Measurements from ENCODE around the gene DLK1. TPM values are rescaled to one million over a fixed set of nuclear protein-coding genes. Genes with fewer than 3 reads are reported as not detected.

The DLK1 gene
- total RNA-seq, 1 experiment from 2014 or later: 3.3 TPM

- H3K4me3 Mint-ChIP-seq: no peak overlapping the region
These were observed 20.5 kb upstream of the DLK1 start for GRCh38 chr14:100706200-100706599.

DNA sequence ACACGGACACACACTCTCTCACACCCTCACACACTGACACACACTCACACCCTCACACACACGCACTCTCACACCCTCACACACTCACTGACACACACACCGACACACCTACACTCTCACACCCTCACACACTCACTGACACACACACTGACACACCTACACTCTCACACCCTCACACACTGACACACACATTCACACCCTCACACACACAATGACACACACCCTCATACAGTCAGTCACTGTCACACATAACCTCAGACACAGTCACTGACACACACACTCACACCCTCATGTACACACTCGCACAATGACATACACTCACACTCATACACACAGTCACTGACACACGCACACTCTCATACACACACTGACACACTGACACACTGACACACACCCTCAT is 19.8 kb upstream of the DLK1 start:
- TF ChIP-seq, protein P1, sequence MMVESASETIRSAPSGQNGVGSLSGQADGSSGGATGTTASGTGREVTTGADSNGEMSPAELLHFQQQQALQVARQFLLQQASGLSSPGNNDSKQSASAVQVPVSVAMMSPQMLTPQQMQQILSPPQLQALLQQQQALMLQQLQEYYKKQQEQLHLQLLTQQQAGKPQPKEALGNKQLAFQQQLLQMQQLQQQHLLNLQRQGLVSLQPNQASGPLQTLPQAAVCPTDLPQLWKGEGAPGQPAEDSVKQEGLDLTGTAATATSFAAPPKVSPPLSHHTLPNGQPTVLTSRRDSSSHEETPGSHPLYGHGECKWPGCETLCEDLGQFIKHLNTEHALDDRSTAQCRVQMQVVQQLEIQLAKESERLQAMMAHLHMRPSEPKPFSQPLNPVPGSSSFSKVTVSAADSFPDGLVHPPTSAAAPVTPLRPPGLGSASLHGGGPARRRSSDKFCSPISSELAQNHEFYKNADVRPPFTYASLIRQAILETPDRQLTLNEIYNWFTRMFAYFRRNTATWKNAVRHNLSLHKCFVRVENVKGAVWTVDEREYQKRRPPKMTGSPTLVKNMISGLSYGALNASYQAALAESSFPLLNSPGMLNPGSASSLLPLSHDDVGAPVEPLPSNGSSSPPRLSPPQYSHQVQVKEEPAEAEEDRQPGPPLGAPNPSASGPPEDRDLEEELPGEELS (CRISPR knock-in tag; IDR thresholded peaks at IDR 0.05): no peak
- TF ChIP-seq FOXK1 (CRISPR knock-in tag; IDR thresholded peaks at IDR 0.05) (no peak), ZBTB43 (CRISPR knock-in tag; IDR thresholded peaks at IDR 0.05) (peak; percentile 79; the same call in 1 of the 2 replicates), GABPB1 (CRISPR knock-in tag; IDR thresholded peaks at IDR 0.05) (no peak)
- no peak for DNase-seq (ENCODE audit: low spot score)
- Mint-ChIP-seq H3K4me3 (no peak overlapping the region), H3K9me3 (no peaks in the 10 kb centered on the region), H3K36me3 (no peaks in the 10 kb centered on the region), H3K27ac (peak overlapping the region; percentile 0; the same call in 1 of the 2 replicates), H3K27me3 (ENCODE audit: low read depth) (peaks cover 21% of the 10 kb centered on the region), H3K4me1 (peaks cover 26% of the 10 kb centered on the region)
- no peak for ATAC-seq
- ChIA-PET CTCF (no interaction called here), POLR2A (no interaction called here)

More at GRCh38 chr14:100706200-100706599, 20.5 kb upstream of the DLK1 start:
- H3K27ac Mint-ChIP-seq: no peak overlapping the region
- ChIA-PET CTCF (no interaction called here), POLR2A (no interaction called here)
- H3K9me3 Mint-ChIP-seq: no peaks in the 10 kb centered on the region
- TF ChIP-seq ZNF219 (CRISPR knock-in tag; IDR thresholded peaks at IDR 0.05; ENCODE audit: borderline replicate concordance) (no peak), ZNF317 (CRISPR knock-in tag; IDR thresholded peaks at IDR 0.05; ENCODE audit: borderline replicate concordance, low read depth) (no peak)
- H3K27me3 Mint-ChIP-seq (ENCODE audit: low read depth): peaks cover 16% of the 10 kb centered on the region
- ATAC-seq (no peak), DNase-seq (ENCODE audit: low spot score) (no peak)
- H3K36me3 Mint-ChIP-seq: no peaks in the 10 kb centered on the region
- H3K4me1 Mint-ChIP-seq: peaks cover 20% of the 10 kb centered on the region

DNA sequence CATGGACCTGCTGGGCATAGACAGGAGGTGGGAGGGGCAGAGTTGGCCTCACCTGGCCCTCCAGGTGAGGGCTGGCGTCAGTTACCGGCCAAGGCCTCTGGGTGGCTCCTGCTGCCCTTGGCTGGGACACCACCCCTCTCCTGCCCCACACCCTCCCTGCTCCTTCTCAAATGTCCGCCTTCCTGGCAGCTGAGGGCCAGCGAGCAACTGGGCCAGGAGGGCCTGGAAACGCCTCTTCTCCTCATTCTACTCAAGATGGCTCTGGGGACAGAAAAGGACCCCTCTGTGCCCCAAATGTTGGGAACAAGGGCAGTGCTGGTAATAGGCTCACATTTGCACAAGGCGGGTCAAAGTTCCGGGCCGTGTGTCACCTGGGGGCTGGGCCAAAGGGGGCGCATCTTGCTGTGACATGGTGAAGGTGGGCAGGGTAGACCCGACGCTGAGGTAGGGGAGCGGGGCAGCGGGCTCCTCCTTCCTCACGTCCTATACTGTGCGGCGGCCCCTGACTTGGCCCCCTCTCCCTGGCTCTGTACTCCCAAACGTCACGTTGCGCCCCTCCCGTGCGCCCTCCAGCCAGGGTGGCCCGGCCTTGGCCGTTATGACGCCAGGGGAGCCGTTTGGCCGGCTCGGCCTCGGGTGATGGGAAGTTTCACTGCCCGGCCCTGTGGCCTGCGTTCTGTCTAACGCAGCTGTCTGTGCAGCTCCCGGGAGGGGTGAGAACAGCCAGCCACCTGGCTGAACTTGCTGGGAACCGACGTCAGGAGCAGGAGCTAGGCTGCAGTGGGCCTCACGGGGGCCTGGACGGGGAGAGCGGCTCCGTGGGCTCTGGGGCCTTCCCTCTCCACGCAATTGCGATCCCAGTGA is 18.0 kb upstream of the DLK1 start:
- TF ChIP-seq GABPB1 (CRISPR knock-in tag; IDR thresholded peaks at IDR 0.05) (no peak), SP1 (CRISPR knock-in tag; conservative IDR thresholded peaks at IDR 0.05) (0 out of 2 replicates have a peak, but pooled peaks have one; percentile 20), ZNF317 (CRISPR knock-in tag; IDR thresholded peaks at IDR 0.05; ENCODE audit: borderline replicate concordance, low read depth) (no peak), KAT7 (CRISPR knock-in tag; IDR thresholded peaks at IDR 0.05; ENCODE audit: borderline replicate concordance) (no peak), GTF2I (CRISPR knock-in tag; conservative IDR thresholded peaks at IDR 0.05) (no peak), USF2 (CRISPR knock-in tag; IDR thresholded peaks at IDR 0.05) (no peak), ESRRA (CRISPR knock-in tag; IDR thresholded peaks at IDR 0.05; ENCODE audit: borderline replicate concordance) (no peak), JUN (CRISPR knock-in tag; IDR thresholded peaks at IDR 0.05) (no peak), ZNF138 (CRISPR knock-in tag; conservative IDR thresholded peaks at IDR 0.05) (no peak)
- TF ChIP-seq, protein P2, sequence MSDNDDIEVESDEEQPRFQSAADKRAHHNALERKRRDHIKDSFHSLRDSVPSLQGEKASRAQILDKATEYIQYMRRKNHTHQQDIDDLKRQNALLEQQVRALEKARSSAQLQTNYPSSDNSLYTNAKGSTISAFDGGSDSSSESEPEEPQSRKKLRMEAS (CRISPR knock-in tag; IDR thresholded peaks at IDR 0.05): 0 out of 2 replicates have a peak, but pooled peaks have one; percentile 21
- TF ChIP-seq, protein P3, sequence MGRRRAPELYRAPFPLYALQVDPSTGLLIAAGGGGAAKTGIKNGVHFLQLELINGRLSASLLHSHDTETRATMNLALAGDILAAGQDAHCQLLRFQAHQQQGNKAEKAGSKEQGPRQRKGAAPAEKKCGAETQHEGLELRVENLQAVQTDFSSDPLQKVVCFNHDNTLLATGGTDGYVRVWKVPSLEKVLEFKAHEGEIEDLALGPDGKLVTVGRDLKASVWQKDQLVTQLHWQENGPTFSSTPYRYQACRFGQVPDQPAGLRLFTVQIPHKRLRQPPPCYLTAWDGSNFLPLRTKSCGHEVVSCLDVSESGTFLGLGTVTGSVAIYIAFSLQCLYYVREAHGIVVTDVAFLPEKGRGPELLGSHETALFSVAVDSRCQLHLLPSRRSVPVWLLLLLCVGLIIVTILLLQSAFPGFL (CRISPR knock-in tag; IDR thresholded peaks at IDR 0.05; ENCODE audit: borderline replicate concordance): no peak
- TF ChIP-seq, protein P4, sequence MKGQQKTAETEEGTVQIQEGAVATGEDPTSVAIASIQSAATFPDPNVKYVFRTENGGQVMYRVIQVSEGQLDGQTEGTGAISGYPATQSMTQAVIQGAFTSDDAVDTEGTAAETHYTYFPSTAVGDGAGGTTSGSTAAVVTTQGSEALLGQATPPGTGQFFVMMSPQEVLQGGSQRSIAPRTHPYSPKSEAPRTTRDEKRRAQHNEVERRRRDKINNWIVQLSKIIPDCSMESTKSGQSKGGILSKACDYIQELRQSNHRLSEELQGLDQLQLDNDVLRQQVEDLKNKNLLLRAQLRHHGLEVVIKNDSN (CRISPR knock-in tag; IDR thresholded peaks at IDR 0.05): no peak
- TF ChIP-seq, protein P5, sequence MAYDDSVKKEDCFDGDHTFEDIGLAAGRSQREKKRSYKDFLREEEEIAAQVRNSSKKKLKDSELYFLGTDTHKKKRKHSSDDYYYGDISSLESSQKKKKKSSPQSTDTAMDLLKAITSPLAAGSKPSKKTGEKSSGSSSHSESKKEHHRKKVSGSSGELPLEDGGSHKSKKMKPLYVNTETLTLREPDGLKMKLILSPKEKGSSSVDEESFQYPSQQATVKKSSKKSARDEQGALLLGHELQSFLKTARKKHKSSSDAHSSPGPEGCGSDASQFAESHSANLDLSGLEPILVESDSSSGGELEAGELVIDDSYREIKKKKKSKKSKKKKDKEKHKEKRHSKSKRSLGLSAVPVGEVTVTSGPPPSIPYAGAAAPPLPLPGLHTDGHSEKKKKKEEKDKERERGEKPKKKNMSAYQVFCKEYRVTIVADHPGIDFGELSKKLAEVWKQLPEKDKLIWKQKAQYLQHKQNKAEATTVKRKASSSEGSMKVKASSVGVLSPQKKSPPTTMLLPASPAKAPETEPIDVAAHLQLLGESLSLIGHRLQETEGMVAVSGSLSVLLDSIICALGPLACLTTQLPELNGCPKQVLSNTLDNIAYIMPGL (CRISPR knock-in tag; IDR thresholded peaks at IDR 0.05): 0 out of 2 replicates have a peak, but pooled peaks have one; percentile 28
- TF ChIP-seq, protein P1 (CRISPR knock-in tag; IDR thresholded peaks at IDR 0.05): 0 out of 2 replicates have a peak, but pooled peaks have one; percentile 16
- Mint-ChIP-seq H3K9me3 (no peaks in the 10 kb centered on the region), H3K4me3 (peak overlapping the region; percentile 55), H3K36me3 (no peaks in the 10 kb centered on the region), H3K27ac (no peak overlapping the region), H3K4me1 (peaks cover 27% of the 10 kb centered on the region), H3K27me3 (ENCODE audit: low read depth) (peaks cover 21% of the 10 kb centered on the region)
- ChIA-PET POLR2A (no interaction called here), CTCF (interaction anchor here (0.8 to 3.8 kb wide), 21 partner anchors 9 to 193 kb away, joined by 3 to 39 read pairs (median 5); partner anchors contain the start of gene MEG3)
- ATAC-seq (peak; percentile 93), DNase-seq (ENCODE audit: low spot score) (peak; percentile 87)
